ENCODE data around the gene KRTAP10-2. TPM values are rescaled to one million over a fixed set of nuclear protein-coding genes. Genes with fewer than 3 reads are reported as not detected.

The KRTAP10-2 gene
- total and polyA plus RNA-seq, 8 donors: 0.24 TPM; not detected in 7

DNA sequence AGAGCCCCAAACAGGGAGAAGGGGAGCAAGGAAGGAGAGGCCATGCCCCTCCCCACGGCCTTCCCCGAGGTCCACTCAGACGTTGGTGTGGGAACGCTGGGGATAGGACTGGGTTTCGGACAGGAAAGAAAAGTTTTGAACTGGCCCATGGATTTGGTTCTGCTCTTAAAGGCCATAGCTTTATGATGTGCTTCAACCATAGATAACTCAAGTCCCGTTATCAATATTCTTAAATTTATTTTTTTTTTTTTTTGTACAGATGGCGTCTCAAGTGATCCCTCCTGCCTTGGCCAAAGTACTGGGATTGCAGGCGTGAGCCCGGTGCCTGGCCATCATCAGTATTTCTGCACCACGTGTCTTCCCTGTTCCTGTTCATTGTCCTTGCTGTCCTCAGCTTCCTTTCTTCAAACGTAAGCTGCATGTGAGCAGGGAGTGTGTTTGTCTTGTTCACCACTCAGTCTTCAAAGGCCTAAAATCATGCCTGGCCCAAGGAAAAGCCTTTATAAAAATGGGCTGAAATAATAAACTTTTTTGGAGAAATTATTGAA lies 10.5 kb downstream of the KRTAP10-2 start:
- DNase-seq (no peak), ATAC-seq (no peak)
- Histone ChIP-seq H3K9me3 (peaks cover 0 to 20% of the 10 kb centered on the region in 2 donors), H3K27me3 (peaks cover 0 to 6% of the 10 kb centered on the region in 2 donors), H3K4me3 (no peak overlapping the region), H3K36me3 (no peaks in the 10 kb centered on the region), H3K27ac (no peak overlapping the region), H3K4me1 (no peaks in the 10 kb centered on the region)
- no peak for TF ChIP-seq CTCF (IDR thresholded peaks at IDR 0.05)
- intact Hi-C loops (cut with DNase I): no loop called here

DNA sequence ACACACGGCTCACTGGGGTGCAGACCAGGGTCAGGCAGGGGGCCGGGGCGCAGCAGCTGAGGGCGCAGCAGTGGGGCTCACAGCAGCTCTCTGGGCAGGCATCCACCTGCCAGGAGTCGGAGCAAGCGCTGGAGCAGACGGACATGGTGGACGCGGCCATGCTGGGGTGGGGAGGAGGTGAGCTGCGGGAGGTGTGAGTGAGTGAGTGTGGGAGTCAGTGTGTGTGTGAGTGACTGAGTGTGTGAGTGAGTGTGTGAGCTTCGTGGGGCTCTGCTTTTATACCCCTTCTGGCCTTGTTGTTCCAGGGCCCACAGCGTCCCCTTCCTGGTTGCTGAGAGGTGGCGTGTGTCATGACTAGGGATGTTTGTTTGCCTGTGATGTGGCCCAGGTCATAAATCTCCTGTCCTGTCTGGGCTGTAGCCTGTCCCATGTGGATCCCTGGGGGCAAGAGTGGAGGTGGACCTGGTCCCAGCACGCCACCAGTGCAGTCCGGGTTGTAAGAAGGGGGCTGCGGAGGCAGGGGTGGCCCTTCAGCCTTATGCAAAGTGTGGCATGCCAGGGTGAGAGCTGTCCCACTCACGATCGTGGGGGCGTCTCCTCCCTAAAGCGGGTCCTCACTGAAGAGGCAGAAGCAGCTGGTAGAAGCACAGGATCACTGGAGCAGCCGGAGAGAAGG lies 11.2 kb downstream of the KRTAP10-2 start, which contains the start of gene KRTAP10-1:
TSS of gene KRTAP10-1 (minus strand) at position 205 of the 676 bp plus-strand sequence. CDS start at position 160, 45 bp downstream.
- H3K36me3 ChIP-seq: no peaks in the 10 kb centered on the region
- H3K9me3 ChIP-seq: peaks cover 0 to 20% of the 10 kb centered on the region in 2 donors
- no peaks in the 10 kb centered on the region for H3K4me1 ChIP-seq
- H3K4me3 ChIP-seq: no peak within 1 kb of the TSS
- intact Hi-C loops (cut with DNase I): no loop called here
- no peak for TF ChIP-seq CTCF (IDR thresholded peaks at IDR 0.05)
- DNase-seq (no peak), ATAC-seq (no peak)
- no peak within 1 kb of the TSS for H3K27ac ChIP-seq
- H3K27me3 ChIP-seq: peaks cover 0 to 6% of the 10 kb centered on the region in 2 donors

- peaks cover 0 to 20% of the 10 kb centered on the region in 2 donors for H3K9me3 ChIP-seq
- TF ChIP-seq CTCF (IDR thresholded peaks at IDR 0.05): no peak
- no peak for DNase-seq
- H3K4me3 ChIP-seq: no peak overlapping the region
- H3K4me1 ChIP-seq: no peaks in the 10 kb centered on the region
- intact Hi-C loops (cut with DNase I): no loop called here
- no peaks in the 10 kb centered on the region for H3K36me3 ChIP-seq
- no peak for ATAC-seq
- no peak overlapping the region for H3K27ac ChIP-seq
- H3K27me3 ChIP-seq: peaks cover 0 to 6% of the 10 kb centered on the region in 2 donors
These were observed 12.3 kb downstream of the KRTAP10-2 start for GRCh38 chr21:44539046-44539445.

GRCh38 chr21:44537930-44538911 lies 13.1 kb downstream of the KRTAP10-2 start:
- no peak for TF ChIP-seq CTCF (IDR thresholded peaks at IDR 0.05)
- Histone ChIP-seq H3K27ac (no peak overlapping the region), H3K36me3 (no peaks in the 10 kb centered on the region), H3K4me1 (no peaks in the 10 kb centered on the region), H3K4me3 (no peak overlapping the region), H3K27me3 (peaks cover 0 to 6% of the 10 kb centered on the region in 2 donors), H3K9me3 (peaks cover 0 to 13% of the 10 kb centered on the region in 2 donors)
- ATAC-seq: no peak
- intact Hi-C loops (cut with DNase I): no loop called here
- DNase-seq: no peak

All from left lung (tissue), 10 donors.